Adrenal gland (tissue), 5 donors: ENCODE data around the gene WDR53.
"Not testable (repeated sequence)": the region's sequence is repeated elsewhere in the genome, so short reads cannot be mapped to it uniquely, and the experiment has no call there.

Experiments used
- POLR2A ChIP-seq, 2 donors: fragments of 450-650 bp; IDR thresholded peaks; one replicate each; pipeline ENCODE4 v1.6.1; 2017; ENCODE audit warnings: antibody characterized with exemption in 2 of 2, mild to moderate bottlenecking in 2 of 2, moderate library complexity in 1 of 2
- TF ChIP-seq, protein P1 (sequence below), 6 experiments: fragments of 450-650 bp in 4 of 6; fragments of 200-600 bp in 2 of 6; sonication (generic) in 1 of 6; IDR thresholded peaks; 1 replicate in 5 of 6; 2 replicates in 1 of 6; pipeline versions ENCODE4 v1.5.1 to v1.8.0; 2016 to 2021; ENCODE audit warnings: antibody characterized with exemption in 6 of 6, mild to moderate bottlenecking in 2 of 6, moderate library complexity in 1 of 6
- donor health status: DM: no; HTN: no; CAD: no.

DNA sequence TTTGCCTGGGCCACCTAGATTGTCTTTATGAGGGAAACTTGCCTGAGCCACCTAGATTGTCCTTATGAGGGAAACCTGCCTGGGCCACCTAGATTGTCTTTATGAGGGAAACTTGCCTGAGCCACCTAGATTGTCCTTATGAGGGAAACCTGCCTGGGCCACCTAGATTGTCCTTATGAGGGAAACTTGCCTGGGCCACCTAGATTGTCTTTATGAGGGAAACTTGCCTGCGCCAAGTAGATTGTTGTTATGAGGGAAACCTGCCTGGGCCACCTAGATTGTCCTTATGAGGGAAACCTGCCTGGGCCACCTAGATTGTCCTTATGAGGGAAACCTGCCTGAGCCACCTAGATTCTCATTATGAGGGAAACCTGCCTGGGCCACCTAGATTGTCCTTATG, 57.2 kb downstream of the WDR53 start:
- TF ChIP-seq, protein P1, sequence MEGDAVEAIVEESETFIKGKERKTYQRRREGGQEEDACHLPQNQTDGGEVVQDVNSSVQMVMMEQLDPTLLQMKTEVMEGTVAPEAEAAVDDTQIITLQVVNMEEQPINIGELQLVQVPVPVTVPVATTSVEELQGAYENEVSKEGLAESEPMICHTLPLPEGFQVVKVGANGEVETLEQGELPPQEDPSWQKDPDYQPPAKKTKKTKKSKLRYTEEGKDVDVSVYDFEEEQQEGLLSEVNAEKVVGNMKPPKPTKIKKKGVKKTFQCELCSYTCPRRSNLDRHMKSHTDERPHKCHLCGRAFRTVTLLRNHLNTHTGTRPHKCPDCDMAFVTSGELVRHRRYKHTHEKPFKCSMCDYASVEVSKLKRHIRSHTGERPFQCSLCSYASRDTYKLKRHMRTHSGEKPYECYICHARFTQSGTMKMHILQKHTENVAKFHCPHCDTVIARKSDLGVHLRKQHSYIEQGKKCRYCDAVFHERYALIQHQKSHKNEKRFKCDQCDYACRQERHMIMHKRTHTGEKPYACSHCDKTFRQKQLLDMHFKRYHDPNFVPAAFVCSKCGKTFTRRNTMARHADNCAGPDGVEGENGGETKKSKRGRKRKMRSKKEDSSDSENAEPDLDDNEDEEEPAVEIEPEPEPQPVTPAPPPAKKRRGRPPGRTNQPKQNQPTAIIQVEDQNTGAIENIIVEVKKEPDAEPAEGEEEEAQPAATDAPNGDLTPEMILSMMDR (IDR thresholded peaks at IDR 0.05), result not testable (repeated sequence)
- TF ChIP-seq POLR2A (IDR thresholded peaks at IDR 0.05), result not testable (repeated sequence)
